NCI-H524 treated with DMSO at 0.1 percent for 48 hours (cell line): Measurements from ENCODE around the gene THBD.

Experiments used
- DNase-seq: peaks from one replicate; lab custom pipeline; 2025; lab: John Stamatoyannopoulos, UW

Gene THBD

GRCh38 chr20:23061734-23062561 lies 12.5 kb upstream of the THBD start:
- no peak for DNase-seq

DNA sequence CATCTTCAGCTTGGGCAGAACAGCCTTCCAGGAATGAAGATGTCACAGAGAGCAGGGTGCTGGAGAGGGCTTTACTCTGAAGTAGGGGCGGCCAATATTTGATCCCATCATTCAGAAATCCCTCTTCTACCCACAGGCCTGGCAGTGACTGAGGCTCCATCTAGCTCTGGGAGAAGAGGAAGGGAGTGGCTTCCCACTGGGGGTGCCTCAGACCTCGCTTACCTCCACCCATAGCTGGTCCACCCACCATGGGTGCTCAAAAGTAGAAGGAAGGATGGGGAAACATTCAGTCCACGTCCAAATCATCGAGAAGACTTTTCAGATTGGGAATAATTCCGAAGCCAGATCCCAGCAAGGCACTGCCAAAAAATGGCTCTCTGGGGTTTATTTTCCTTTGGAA lies 11.8 kb upstream of the THBD start:
- DNase-seq: no peak

DNA sequence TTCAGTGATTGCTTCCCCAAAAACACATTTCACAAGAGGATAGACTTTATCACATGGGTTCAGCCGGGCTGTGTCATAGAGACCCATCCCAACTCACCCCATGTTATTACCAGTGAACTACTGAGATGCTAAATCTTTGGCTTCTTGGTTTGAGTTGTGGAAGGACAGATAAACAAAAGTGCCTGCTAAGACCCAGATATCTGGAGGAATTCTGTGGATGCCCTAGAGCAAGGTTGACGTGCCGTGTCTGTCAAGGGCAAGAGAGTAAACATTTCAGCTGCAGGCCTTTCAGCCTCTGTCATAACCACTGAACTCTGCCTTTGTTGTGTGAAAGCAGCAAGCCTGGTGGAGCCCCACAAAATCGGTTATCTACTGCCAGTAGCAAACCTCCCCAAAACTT lies 11.2 kb upstream of the THBD start:
- DNase-seq: no peak

DNA sequence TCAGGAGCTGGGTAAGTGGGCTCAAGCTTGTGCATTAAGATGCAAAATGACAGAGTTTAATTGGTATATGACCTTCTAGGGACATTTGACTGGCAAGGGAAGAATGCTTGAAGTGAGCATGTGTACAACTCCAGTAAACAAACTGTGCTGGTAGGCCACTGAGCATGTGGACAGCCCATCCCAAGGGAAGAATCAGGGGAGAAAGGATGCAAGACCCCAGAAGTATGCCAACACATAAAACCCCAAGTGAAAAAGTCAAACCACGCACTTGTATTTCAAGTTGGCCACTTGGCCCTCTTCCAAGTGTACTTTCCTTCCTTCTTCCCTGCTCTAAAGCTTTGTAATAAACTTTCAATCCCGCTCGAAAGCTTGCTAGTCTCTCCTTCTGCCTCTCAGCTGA lies 10.4 kb upstream of the THBD start:
- DNase-seq: no peak

GRCh38 chr20:23059001-23059400 lies 9.5 kb upstream of the THBD start:
- no peak for DNase-seq

- DNase-seq: no peak
Measured at GRCh38 chr20:23058240-23058639, 8.8 kb upstream of the THBD start.

DNA sequence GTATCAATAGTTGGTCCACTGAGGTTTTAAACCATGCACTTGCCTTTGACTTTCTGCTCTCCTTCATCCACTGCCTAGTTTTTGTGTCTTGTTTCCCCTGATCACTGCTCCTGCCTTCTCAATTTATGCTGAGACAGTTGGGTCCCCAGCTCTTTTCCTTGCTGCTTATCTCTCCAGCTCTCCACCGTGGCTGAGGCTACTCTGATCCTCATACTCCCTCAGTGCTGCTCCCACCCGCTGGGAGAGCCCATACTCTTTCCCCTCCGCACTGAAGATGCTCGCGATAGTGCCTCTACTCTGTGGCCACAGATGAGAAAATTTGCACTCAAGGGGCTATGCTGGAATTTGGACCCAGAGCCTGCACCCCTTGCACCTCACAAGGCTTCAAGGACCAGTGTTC lies 3.4 kb upstream of the THBD start:
- no peak for DNase-seq

GRCh38 chr20:23050847-23051627 lies 1.6 kb upstream of the THBD start:
- no peak for DNase-seq

DNA sequence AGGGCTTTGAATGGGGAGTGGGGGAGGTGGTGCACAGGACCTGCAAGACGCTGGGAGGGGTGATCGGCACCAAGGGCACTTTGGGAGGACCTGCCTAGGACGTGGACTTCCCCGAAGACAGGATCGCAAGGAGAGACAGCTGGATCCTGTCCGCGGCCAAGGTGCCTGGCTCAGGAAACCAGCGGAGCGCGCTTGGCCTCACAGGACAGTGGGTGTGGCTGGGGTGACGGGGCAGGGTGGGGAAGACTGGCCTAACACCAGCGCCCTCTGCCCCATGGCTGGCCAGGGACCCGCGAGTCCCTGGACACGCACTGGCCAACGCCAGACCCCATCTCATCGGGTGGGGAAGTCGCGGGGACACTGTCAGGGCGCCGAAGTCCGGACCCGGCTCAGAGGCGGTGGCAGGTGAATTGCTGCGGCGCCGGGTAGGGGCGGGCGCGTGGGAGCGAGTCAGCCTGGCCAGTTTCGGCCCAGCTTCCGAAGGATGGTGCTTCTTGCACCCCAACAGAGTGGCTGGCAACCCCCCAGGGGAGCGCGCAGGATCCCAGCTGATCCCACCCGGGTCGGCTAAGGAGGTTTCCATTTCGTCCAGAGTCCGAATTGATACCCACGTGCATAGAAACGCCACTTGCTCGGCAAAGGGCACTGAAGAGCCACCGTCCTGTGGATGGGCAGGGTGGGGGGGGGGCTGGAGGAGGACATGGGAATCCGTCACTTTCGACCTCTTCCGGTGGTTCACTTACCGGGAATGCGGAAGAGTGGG lies 785 bp upstream of the THBD start:
- DNase-seq: no peak

- DNase-seq: no peak
Measured at GRCh38 chr20:23048283-23049200, 930 bp downstream of the THBD start.

DNA sequence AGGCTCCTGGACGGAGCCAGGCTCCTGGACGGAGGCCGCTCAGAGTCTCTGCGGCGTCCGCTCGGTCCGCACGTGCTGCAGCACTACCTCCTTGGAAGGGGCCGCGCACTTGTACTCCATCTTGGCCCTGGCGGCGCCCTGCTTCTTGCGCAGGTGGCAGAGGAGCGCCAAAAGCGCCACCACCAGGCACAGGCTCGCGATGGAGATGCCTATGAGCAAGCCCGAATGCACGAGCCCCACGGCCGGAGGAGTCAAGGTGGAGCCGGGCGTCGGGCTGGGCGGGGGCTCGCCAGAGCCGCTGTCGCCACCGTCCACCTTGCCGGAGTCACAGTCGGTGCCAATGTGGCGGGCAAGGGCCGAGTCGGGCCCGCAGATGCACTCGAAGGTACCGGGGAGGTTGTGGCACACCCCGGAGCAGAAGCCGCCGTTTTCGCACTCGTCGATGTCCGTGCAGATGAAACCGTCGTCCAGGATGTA lies 1.7 kb downstream of the THBD start:
- DNase-seq: no peak

DNA sequence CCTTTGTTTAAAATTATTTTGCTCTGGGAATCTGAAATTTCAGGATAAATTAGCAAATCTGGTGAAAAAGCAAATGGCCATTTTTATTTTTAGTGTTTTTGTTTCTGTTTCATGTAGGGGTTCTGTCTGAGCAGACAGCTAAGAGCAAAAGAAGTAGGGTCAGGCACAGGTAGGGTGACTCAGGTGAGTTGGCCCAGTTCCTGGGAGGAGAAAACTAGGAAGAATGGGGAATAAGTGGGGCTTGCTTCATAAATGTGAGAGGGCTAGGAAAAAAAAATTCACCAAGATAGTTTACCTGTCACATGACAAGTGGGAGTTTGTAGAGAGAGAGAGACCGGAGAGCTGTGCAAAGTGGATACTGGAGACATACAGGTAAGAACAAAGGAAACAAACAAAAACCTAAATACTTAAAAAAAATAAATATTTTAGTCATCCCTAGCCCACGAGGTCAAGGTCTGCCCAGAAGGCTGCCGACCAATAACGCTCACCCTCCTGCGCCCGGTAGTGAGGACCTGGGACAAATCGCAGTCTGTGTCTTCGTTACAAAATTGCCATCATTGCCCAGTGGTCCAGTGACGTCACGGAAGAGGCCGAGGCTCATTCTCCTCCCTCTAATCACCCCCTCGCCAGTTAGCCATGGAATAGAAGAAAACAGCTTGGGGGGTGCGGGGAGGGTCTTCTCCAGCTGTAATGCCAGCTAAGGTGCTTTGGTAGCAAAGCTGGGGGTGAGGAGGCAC lies 2.3 kb downstream of the THBD start:
- DNase-seq: no peak

DNA sequence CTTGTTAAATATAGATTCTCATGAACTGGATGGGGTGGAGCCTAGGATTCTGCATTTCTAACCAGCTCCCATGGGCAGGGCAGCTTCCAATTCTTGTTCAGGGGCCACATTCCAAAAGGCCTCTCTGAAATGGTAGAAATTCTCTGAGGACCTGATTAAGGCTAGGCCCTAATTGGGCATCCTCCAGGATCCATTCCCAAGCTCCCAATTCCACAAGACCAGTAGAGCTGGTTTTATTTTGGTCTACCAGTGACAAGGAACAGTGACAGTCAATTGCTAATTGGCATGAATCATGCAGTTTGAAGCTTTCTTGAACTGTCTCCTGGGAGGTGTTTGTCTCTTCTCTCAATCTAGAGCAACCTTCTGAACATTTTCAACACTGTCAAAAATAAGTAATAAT lies 3.0 kb downstream of the THBD start:
- no peak for DNase-seq

DNA sequence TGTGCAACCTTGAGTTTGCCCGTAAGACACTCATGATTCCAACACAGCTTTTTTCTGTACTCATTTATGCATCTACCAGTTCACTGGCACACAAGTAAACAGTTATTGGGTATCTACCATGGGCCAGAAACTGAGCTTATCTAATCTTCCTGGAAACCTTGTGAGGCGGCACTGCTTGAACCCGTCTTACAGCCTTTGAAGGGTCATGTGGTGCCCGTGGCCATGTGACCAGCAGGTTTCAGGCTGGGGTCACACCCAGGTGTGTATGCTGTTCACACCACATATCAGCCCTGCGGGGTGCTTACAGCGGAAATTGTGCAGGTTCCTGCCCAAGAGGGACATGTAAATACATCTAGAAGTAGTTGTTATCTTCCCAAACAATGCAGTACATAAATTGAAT lies 6.1 kb downstream of the THBD start:
- DNase-seq: no peak

DNA sequence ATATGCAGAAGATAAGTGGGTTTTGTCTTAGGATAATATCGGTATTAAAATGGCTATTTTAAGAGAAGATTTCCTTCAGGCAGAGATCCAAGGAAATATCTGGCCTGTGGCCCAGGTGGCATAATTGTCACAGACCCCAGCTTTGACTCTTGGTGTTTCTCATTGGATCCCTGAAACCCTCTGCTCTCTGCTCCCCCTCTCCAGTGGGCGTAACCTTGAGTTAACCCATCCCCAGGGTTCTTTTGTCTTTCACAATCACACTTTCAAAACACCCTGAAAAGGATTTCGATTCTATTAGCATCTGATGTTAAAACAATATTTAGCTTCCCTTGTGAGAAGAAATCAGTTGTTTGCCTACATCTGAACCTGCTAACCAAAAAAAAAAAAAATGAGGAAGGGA lies 7.2 kb downstream of the THBD start:
- DNase-seq: no peak

DNA sequence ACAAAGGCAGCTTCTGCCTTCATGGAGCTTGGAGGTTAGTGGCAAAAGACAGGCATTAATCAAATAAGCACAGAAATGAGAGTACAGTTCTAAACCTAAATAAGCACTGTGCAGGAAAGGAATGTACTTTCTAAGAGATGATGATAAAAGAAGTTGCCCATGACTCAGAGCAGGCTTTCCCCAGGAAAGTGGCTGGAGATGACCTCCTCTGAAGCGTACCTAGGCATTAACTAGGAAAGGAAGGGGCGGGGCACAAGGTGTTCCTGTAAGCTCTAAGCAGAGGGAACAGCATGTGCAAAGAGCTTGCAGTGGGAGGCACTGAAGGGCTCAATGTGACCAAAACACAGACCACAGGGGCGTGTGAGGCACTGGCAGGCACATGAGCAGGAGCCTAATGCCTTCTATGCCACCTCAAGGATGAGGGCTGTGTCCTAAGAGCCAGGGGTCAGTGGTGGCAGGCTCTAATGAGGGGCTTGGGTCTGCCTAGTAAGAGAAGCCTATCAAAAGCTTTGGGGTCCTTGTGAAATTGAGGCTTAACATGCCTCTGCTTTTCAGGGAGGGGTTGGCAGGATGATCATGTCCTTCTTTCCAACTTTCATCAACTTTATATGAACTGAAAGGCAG lies 9.5 kb downstream of the THBD start:
- DNase-seq: no peak

GRCh38 chr20:23039136-23039875 lies 10.2 kb downstream of the THBD start:
- DNase-seq: no peak

- DNase-seq: no peak
Measured at GRCh38 chr20:23037017-23037481, 12.4 kb downstream of the THBD start.

GRCh38 chr20:23036371-23036770 lies 13.1 kb downstream of the THBD start:
- no peak for DNase-seq
